GM12878 (cell line): ENCODE data around the gene CCR7. TPM values are rescaled to one million over a fixed set of nuclear protein-coding genes. Genes with fewer than 3 reads are reported as not detected.

Source experiments
- ATF7 ChIP-seq: fragments of 450-650 bp; IDR thresholded peaks from 2 replicates; pipeline ENCODE4 v1.6.1; 2016; ENCODE audit warnings: low read depth, mild to moderate bottlenecking
- CBFB ChIP-seq: IDR thresholded peaks from 2 replicates; pipeline ENCODE4 v1.6.1; 2016; ENCODE audit warnings: antibody characterized with exemption, low read depth
- CTCF ChIP-seq, 3 experiments: IDR thresholded peaks in 2 of 3; conservative IDR thresholded peaks in 1 of 3; 2 replicates each; pipeline ENCODE4 v1.5.1; 2011; ENCODE audit warnings: low read depth in 3 of 3, low read length in 3 of 3, mild to moderate bottlenecking in 3 of 3, control low read depth in 2 of 3, moderate library complexity in 2 of 3, inconsistent platforms in 1 of 3, mixed read lengths in 1 of 3; ENCODE audit not compliant: control insufficient read depth in 2 of 3, insufficient read depth in 1 of 3; ENCODE audit errors: extremely low read depth in 1 of 3
- EED ChIP-seq: sonication (generic); IDR thresholded peaks from 2 replicates; pipeline ENCODE4 v1.6.1; 2016; ENCODE audit warnings: antibody characterized with exemption, low read depth
- EP300 ChIP-seq, 2 experiments: fragments of 150-350 bp in 1 of 2; IDR thresholded peaks; 2 replicates each; pipeline ENCODE4 v1.6.1; 2011 to 2012; ENCODE audit warnings: low read depth in 2 of 2, low read length in 2 of 2, borderline replicate concordance in 1 of 2, improper control_type of control experiment in 1 of 2, inconsistent platforms in 1 of 2; ENCODE audit not compliant: control insufficient read depth in 1 of 2
- EZH2 ChIP-seq: IDR thresholded peaks from 2 replicates; pipeline ENCODE4 v1.6.1; 2012; ENCODE audit warnings: low read depth, mild to moderate bottlenecking, control low read depth, inconsistent platforms, low read length, borderline replicate concordance; ENCODE audit not compliant: control insufficient read depth
- GATAD2B ChIP-seq: fragments of 450-650 bp; conservative IDR thresholded peaks from 2 replicates; pipeline ENCODE4 v1.6.1; 2017; ENCODE audit warnings: low read depth, mild to moderate bottlenecking, moderate library complexity
- HCFC1 ChIP-seq: fragments of 150-350 bp; IDR thresholded peaks from 2 replicates; pipeline ENCODE4 v1.6.1; 2014; ENCODE audit warnings: low read length
- HDAC2 ChIP-seq: fragments of 200-600 bp; sonication (generic); IDR thresholded peaks from 2 replicates; pipeline ENCODE4 v1.6.1; 2017
- MEF2B ChIP-seq: fragments of 450-650 bp; IDR thresholded peaks from 2 replicates; pipeline ENCODE4 v1.6.1; 2018; ENCODE audit warnings: mild to moderate bottlenecking, moderate library complexity; ENCODE audit not compliant: partially characterized antibody, poor library complexity, severe bottlenecking
- NRF1 ChIP-seq: conservative IDR thresholded peaks from 2 replicates; pipeline ENCODE4 v1.6.1; 2011; ENCODE audit warnings: mild to moderate bottlenecking, low read depth, low read length, improper control_type of control experiment
- PML ChIP-seq: IDR thresholded peaks from 2 replicates; pipeline ENCODE4 v1.6.1; 2012; ENCODE audit warnings: low read length, inconsistent platforms
- POU2F2 ChIP-seq: IDR thresholded peaks from 3 replicates; pipeline ENCODE4 v1.6.1; 2011; ENCODE audit warnings: low read depth, mild to moderate bottlenecking, low read length, borderline replicate concordance
- RBBP5 ChIP-seq: fragments of 200-600 bp; sonication (generic); conservative IDR thresholded peaks from 2 replicates; pipeline ENCODE4 v1.6.1; 2016
- SIX5 ChIP-seq: IDR thresholded peaks from 2 replicates; pipeline ENCODE4 v1.6.1; 2011; ENCODE audit warnings: mild to moderate bottlenecking, low read depth, low read length, moderate library complexity; ENCODE audit not compliant: severe bottlenecking
- SMARCA5 ChIP-seq: fragments of 450-650 bp; IDR thresholded peaks from 2 replicates; pipeline ENCODE4 v1.6.1; 2017; ENCODE audit warnings: mild to moderate bottlenecking
- STAT3 ChIP-seq: IDR thresholded peaks from 2 replicates; pipeline ENCODE4 v1.6.1; 2011; ENCODE audit warnings: low read depth, low read length, improper control_type of control experiment
- SUPT20H ChIP-seq: IDR thresholded peaks from 2 replicates; pipeline ENCODE4 v1.6.1; 2011; ENCODE audit warnings: low read depth, mild to moderate bottlenecking, low read length, moderate library complexity, borderline replicate concordance; ENCODE audit not compliant: control insufficient read depth
- WRNIP1 ChIP-seq: IDR thresholded peaks from 2 replicates; pipeline ENCODE4 v1.6.1; 2011; ENCODE audit warnings: low read depth, low read length, improper control_type of control experiment, borderline replicate concordance
- ZNF24 ChIP-seq: fragments of 450-650 bp; IDR thresholded peaks from 2 replicates; pipeline ENCODE4 v1.6.1; 2017; ENCODE audit warnings: antibody characterized with exemption, mild to moderate bottlenecking
- polyA plus RNA-seq, 11 experiments: library from polyadenylated mRNA; depleted of rRNA in 4 of 11; unstranded in 6 of 11; stranded (reverse) in 5 of 11; fragments of >200 nt; fragmentation: Nextera tagmentation in 4 of 11; fragmentation: Illumina TruSeq in 1 of 11; extraction: Ambion mirVana in 4 of 11; extraction: Trizol in 1 of 11; gene quantifications; 1 replicate in 1 of 11; 2 replicates in 10 of 11; pipeline versions ENCODE4 v1.2.1 to v1.2.3, GENCODE V29; 2011 to 2016; ENCODE audit warnings: inconsistent platforms in 2 of 11, missing spikeins in 2 of 11, low read depth in 1 of 11
- total RNA-seq, 4 experiments: library from RNA; depleted of rRNA in 3 of 4; stranded (reverse); fragments of >200 nt in 3 of 4; fragmentation: Illumina TruSeq in 1 of 4; extraction: Trizol in 1 of 4; gene quantifications; 2 replicates each; pipeline versions ENCODE4 v1.2.1 to v1.2.3, GENCODE V29; 2013 to 2021
- TF ChIP-seq, protein P1 (sequence below): IDR thresholded peaks from 2 replicates; pipeline ENCODE4 v1.6.1; 2012; ENCODE audit warnings: improper control_type of control experiment, low read depth, low read length; ENCODE audit not compliant: insufficient replicate concordance
- TF ChIP-seq, protein P2 (sequence below): fragments of 450-650 bp; IDR thresholded peaks from 2 replicates; pipeline ENCODE4 v1.6.1; 2017; ENCODE audit warnings: mild to moderate bottlenecking

Gene CCR7
- total and polyA plus RNA-seq, 10 of the 15 experiments (the other 5 are each of a cell fraction or from before 2014, with no cell fraction given) = 131 to 1,171 (median 260) TPM

GRCh38 chr17:40610359-40610758, 45.1 kb upstream of the CCR7 start (continued):
- TF ChIP-seq, protein P1, sequence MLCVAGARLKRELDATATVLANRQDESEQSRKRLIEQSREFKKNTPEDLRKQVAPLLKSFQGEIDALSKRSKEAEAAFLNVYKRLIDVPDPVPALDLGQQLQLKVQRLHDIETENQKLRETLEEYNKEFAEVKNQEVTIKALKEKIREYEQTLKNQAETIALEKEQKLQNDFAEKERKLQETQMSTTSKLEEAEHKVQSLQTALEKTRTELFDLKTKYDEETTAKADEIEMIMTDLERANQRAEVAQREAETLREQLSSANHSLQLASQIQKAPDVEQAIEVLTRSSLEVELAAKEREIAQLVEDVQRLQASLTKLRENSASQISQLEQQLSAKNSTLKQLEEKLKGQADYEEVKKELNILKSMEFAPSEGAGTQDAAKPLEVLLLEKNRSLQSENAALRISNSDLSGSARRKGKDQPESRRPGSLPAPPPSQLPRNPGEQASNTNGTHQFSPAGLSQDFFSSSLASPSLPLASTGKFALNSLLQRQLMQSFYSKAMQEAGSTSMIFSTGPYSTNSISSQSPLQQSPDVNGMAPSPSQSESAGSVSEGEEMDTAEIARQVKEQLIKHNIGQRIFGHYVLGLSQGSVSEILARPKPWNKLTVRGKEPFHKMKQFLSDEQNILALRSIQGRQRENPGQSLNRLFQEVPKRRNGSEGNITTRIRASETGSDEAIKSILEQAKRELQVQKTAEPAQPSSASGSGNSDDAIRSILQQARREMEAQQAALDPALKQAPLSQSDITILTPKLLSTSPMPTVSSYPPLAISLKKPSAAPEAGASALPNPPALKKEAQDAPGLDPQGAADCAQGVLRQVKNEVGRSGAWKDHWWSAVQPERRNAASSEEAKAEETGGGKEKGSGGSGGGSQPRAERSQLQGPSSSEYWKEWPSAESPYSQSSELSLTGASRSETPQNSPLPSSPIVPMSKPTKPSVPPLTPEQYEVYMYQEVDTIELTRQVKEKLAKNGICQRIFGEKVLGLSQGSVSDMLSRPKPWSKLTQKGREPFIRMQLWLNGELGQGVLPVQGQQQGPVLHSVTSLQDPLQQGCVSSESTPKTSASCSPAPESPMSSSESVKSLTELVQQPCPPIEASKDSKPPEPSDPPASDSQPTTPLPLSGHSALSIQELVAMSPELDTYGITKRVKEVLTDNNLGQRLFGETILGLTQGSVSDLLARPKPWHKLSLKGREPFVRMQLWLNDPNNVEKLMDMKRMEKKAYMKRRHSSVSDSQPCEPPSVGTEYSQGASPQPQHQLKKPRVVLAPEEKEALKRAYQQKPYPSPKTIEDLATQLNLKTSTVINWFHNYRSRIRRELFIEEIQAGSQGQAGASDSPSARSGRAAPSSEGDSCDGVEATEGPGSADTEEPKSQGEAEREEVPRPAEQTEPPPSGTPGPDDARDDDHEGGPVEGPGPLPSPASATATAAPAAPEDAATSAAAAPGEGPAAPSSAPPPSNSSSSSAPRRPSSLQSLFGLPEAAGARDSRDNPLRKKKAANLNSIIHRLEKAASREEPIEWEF = peak; percentile 41
- TF ChIP-seq HCFC1 (no peak), SUPT20H (no peak), RBBP5 (no peak), STAT3 (no peak), EP300 (IDR thresholded peaks at IDR 0.05; ENCODE audit: borderline replicate concordance in 1 of 2, control insufficient read depth in 1 of 2, low read depth in 2 of 2, low read length in 2 of 2) (no peak), MEF2B (peak; percentile 40), ZNF24 (no peak), CTCF (IDR thresholded peaks at IDR 0.05 in 2 of 3, conservative IDR thresholded peaks at IDR 0.05 in 1 of 3; ENCODE audit: control insufficient read depth in 2 of 3, extremely low read depth in 1 of 3, insufficient read depth in 1 of 3, low read depth in 3 of 3, low read length in 3 of 3) (no peak), SIX5 (no peak), POU2F2 (no peak), WRNIP1 (no peak), EZH2 (no peak), CBFB (no peak), GATAD2B (no peak), PML (no peak), SMARCA5 (no peak), HDAC2 (no peak), ATF7 (0 out of 2 replicates have a peak, but pooled peaks have one; percentile 17), EED (no peak), NRF1 (no peak)
- TF ChIP-seq, protein P2, sequence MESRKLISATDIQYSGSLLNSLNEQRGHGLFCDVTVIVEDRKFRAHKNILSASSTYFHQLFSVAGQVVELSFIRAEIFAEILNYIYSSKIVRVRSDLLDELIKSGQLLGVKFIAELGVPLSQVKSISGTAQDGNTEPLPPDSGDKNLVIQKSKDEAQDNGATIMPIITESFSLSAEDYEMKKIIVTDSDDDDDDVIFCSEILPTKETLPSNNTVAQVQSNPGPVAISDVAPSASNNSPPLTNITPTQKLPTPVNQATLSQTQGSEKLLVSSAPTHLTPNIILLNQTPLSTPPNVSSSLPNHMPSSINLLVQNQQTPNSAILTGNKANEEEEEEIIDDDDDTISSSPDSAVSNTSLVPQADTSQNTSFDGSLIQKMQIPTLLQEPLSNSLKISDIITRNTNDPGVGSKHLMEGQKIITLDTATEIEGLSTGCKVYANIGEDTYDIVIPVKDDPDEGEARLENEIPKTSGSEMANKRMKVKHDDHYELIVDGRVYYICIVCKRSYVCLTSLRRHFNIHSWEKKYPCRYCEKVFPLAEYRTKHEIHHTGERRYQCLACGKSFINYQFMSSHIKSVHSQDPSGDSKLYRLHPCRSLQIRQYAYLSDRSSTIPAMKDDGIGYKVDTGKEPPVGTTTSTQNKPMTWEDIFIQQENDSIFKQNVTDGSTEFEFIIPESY = no peak
